ENCODE measurements around the gene ADAMTS6.
"Not testable (repeated sequence)": the region's sequence is repeated elsewhere in the genome, so short reads cannot be mapped to it uniquely, and the experiment has no call there.

Gene ADAMTS6

GRCh38 chr5:65244031-65244430 lies 237.7 kb downstream of the ADAMTS6 start:
- H3K4me3 ChIP-seq (ENCODE audit: low read length) = no peak overlapping the region
- DNase-seq (ENCODE audit: low read depth, low spot score) = no peak

DNA sequence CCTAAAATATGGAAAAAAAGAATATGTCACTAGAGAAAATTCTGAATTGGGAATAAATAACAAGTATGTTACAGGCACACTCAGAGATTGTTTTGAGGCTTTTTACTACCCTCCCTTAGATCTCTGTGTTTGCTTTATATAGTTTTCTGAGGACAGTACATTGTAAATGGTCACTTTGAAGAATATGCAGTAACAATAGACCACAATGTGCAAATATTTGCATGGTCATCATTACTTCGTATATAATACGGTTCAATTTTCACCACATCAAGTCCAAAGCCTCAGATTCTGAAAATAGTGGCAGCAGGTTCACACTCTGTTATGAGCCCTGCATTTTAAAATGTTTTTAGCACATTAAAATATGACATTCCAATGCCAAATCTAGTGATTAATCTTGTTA lies 238.6 kb downstream of the ADAMTS6 start:
- DNase-seq (ENCODE audit: low read depth, low spot score) = no peak
- H3K4me3 ChIP-seq (ENCODE audit: low read length) = no peak overlapping the region

- no peak for DNase-seq (ENCODE audit: low read depth, low spot score)
- no peak overlapping the region for H3K4me3 ChIP-seq (ENCODE audit: low read length)
Measured at GRCh38 chr5:65229841-65230240, 251.9 kb downstream of the ADAMTS6 start.

- peak; percentile 17 for DNase-seq (ENCODE audit: low read depth, low spot score)
- H3K4me3 ChIP-seq (ENCODE audit: low read length) = no peak overlapping the region
Measured at GRCh38 chr5:65213921-65214525, 267.7 kb downstream of the ADAMTS6 start.

DNA sequence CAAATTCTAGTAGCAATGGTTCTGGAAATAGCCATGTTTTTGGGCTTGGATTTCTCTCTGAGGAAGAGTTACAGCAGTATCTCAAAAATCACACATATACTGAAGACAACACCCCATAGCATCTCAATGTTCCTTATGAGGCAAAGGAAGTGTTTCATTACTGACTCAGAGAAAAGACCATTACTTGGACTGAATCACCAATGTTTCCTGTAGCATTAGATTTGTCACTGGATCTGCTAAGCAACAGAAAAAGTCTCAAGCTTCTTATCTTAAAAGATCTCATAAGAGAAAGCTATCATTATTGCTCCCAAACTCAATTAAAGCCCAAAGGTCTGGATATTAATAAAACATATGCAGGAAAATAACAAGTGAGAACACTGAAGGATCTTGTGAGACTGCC lies 272.4 kb downstream of the ADAMTS6 start:
- H3K4me3 ChIP-seq (ENCODE audit: low read length) = no peak overlapping the region
- DNase-seq (ENCODE audit: low read depth, low spot score) = no peak

GRCh38 chr5:65204966-65205365 lies 276.8 kb downstream of the ADAMTS6 start:
- DNase-seq (ENCODE audit: low read depth, low spot score) = no peak
- no peak overlapping the region for H3K4me3 ChIP-seq (ENCODE audit: low read length)

- no peak overlapping the region for H3K4me3 ChIP-seq (ENCODE audit: low read length)
- no peak for DNase-seq (ENCODE audit: low read depth, low spot score)
Measured at GRCh38 chr5:65203746-65204145, 278.0 kb downstream of the ADAMTS6 start.

DNA sequence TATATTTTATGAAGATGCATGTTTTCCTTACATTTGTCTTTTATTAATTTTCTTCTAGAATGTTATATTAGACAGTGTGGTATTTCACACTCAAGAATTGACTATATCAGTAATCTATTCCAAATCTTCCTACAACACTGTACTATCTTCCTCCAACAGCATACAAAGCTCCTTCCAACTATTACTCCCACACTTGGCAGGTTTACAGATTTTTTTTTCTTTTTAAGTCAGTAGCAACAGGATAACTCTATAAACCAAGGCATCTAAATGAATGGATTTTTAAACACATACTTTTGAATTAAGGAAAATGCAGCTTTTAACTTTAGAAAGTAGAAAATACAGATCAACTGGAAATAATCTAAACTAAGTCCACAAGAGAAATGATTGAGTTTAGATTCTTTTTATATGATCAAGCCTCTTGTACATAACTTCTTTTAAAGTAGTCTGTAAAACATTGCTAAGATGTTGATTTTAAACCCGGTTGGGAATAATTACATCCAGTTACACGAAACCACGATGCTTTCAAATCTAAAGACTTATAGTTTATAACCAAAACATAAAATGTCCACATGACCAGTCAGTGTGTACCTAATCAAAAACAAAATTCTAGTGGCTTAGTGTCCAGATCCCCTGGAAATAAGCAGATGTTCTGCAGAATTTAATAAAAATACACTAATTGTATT lies 281.6 kb downstream of the ADAMTS6 start:
- DNase-seq (ENCODE audit: low read depth, low spot score) = no peak
- H3K4me3 ChIP-seq (ENCODE audit: low read length) = no peak overlapping the region

GRCh38 chr5:65198456-65199120 lies 283.1 kb downstream of the ADAMTS6 start:
- no peak overlapping the region for H3K4me3 ChIP-seq (ENCODE audit: low read length)
- no peak for DNase-seq (ENCODE audit: low read depth, low spot score)

DNA sequence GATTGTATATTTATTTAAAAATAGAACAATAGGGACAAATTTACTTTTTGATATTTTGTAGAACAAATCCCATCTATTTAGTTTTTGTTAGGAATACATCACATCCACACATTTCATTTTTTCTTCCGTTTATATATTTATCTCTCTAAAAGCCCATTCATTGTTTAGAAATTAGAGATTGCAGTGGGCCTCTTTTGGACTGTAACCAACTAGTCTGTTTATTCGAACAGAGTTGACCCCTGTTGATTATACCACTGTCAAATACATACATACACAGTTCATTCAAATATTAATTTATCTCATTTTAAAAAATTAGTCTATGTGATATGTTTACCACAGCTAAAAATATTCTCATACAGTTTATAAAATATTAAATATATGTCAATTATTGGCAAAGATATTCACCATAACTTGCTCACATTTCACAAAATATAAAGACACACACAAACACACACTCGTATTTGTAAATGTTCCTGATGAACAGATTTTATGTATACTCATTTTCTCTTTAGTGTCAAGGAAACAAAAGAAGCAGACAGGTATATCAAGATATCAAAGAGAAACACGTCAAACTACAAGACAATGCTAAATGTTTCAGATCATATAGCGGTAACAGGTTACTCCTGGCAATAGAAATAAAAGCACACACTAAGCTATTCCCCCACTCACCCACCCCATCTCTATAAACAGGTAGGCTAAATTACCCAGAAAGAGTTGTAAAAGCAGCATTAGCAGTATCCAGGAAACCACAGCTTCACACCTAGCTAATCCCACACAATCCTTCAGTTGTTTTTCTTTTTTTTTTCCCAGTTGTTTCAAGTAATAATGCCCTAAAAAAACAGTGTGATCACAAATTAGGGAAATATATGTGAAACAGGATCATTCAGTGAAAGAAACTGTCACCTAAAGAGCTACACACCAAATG lies 283.9 kb downstream of the ADAMTS6 start:
- DNase-seq (ENCODE audit: low read depth, low spot score) = no peak

DNA sequence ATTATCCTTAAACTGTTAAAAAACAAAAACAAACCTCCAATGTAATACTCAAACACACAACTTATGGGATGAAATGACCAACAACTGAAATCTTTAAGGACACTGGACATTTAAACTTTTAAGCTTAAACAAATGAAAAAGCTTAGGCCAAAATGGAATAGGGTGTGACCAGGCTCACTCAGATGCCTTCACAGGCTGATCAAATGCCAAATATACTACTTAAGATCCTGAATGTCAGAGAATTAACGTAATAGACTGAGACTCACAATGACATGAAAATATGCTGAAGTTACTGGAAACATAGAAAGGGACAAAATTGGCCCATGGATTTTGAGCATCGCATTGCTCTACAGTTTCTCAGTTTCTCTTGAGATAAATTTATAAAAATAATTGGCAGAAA lies 286.8 kb downstream of the ADAMTS6 start:
- no peak overlapping the region for H3K4me3 ChIP-seq (ENCODE audit: low read length)
- DNase-seq (ENCODE audit: low read depth, low spot score) = no peak

More for the DNA sequence above, 283.9 kb downstream of the ADAMTS6 start:
- H3K4me3 ChIP-seq (ENCODE audit: low read length) = no peak overlapping the region

GRCh38 chr5:65192331-65192730 lies 289.4 kb downstream of the ADAMTS6 start:
- no peak for DNase-seq (ENCODE audit: low read depth, low spot score)
- no peak overlapping the region for H3K4me3 ChIP-seq (ENCODE audit: low read length)

- no peak for DNase-seq (ENCODE audit: low read depth, low spot score)
- H3K4me3 ChIP-seq (ENCODE audit: low read length) = no peak overlapping the region
Measured at GRCh38 chr5:65191554-65192135, 290.1 kb downstream of the ADAMTS6 start.

DNA sequence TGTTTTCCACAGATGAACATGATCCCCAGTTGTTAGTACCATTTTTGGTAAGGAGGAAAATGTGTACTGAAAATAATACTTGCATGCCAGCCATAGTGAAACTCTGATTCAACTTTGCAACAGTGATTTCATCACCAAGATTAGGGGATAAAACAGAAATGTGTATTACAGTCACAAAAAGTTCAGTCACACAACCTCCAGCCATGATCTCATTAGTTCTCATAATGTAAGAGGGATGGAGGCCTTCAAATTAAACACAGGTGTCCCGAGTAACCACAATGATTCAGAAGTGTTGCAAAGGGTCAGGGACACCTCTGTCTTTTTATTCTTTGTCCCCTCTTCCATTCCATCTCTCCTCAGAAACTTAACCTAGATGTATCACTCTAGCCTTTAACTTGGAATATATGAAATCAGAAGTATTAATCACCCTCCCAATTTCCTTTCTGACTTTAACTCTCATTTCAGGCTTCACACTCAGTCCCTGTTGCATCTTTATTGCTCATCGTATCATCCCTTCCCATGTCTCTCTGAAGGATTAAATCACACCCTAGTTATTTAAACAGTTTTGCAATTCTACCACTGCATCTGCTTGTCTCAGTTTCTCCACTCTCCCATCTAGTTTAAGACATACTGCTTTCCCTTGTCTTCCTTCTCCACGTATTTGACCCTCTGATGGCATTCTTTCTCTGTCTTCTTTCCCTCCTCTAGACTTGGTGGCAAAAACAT lies 291.2 kb downstream of the ADAMTS6 start:
- DNase-seq (ENCODE audit: low read depth, low spot score) = no peak
- H3K4me3 ChIP-seq (ENCODE audit: low read length) = no peak overlapping the region

DNA sequence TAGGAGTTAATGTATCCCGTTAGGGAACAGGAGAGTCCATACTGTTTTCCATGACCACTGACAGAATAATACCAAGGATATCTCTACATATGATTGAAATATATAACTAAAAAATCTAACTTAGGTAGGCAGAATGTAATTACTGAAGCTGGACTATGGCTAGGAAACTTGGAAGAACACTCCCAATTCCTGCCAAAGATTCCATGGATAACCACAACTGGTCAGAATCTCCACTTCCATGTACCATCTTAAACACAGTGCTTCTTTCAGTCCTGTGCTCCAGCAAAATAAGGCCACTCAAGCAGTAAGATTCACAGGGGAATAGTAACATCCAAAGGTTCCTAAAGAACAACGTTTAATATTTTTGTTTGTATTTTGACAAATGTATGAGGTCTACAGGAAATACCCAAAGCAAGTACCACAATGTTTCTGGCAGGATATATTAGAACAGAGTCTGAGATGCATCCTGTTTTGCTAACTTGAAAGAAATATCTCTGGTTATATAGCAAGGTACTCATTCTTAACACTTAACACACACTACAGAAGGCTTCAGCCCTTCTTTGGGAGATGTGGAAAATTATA lies 295.0 kb downstream of the ADAMTS6 start:
- no peak for DNase-seq (ENCODE audit: low read depth, low spot score)
- no peak overlapping the region for H3K4me3 ChIP-seq (ENCODE audit: low read length)

DNA sequence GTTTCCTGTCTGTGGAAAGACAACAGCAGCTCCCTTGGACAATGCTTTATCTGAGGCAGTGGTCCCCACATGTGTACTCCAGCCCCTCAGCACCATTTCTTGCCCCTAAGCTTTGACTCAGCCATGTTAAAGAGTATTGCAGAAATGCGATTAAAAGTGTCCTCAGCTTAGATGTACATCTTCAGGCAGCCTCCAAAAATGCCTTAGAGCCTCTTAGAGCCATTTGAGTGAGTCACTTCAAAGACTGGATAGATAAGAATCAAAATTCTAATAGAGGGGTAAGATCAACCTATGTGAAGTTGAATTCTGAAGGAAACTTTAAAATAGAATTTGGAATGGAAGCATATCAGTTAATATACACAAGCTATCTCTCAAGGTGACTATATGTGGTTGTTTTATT lies 296.3 kb downstream of the ADAMTS6 start:
- no peak for DNase-seq (ENCODE audit: low read depth, low spot score)
- no peak overlapping the region for H3K4me3 ChIP-seq (ENCODE audit: low read length)

GRCh38 chr5:65184780-65185179 lies 296.9 kb downstream of the ADAMTS6 start:
- H3K4me3 ChIP-seq (ENCODE audit: low read length) = no peak overlapping the region
- DNase-seq (ENCODE audit: low read depth, low spot score) = no peak

DNA sequence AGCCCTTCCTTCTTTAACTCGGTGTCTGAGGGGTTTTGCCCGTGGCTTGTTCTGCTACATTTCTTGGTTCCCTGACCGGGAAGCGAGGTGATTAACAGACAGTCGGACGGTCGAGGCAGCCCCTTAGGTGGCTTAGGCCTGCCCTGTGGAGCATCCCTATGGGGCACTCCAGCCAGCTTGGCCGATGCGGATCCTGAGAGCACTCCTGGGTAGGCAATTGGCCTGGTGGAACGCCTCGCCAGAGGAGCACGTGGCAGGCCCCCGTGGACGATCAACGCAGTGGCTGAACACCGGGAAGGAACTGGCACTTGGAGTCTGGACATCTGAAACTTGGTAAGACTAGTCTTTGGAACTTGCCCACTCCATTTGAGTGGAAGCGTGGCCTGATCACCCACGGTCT lies 307.5 kb downstream of the ADAMTS6 start:
- H3K4me3 ChIP-seq (ENCODE audit: low read length); DNase-seq (ENCODE audit: low read depth, low spot score): not testable (repeated sequence)

Data from Jurkat, Clone E6-1 (cell line).